ENCODE measurements around the gene PDXDC1.
"Not testable (repeated sequence)": the region's sequence is repeated elsewhere in the genome, so short reads cannot be mapped to it uniquely, and the experiment has no call there.

- not testable (repeated sequence) for TF ChIP-seq EZH2 (IDR thresholded peaks at IDR 0.05); POLR2AphosphoS5 (IDR thresholded peaks at IDR 0.05; ENCODE audit: borderline replicate concordance, low read depth, low read length); FOXP2 (optimal IDR thresholded peaks at IDR 0.05; ENCODE audit: control extremely low read depth, extremely low read length, insufficient read depth)
These were observed 209.2 kb downstream of the PDXDC1 start for GRCh38 chr16:15184000-15184399.

All from SK-N-MC (cell line).